ENCODE measurements around the gene MACROD2.

MACROD2 gene

DNA sequence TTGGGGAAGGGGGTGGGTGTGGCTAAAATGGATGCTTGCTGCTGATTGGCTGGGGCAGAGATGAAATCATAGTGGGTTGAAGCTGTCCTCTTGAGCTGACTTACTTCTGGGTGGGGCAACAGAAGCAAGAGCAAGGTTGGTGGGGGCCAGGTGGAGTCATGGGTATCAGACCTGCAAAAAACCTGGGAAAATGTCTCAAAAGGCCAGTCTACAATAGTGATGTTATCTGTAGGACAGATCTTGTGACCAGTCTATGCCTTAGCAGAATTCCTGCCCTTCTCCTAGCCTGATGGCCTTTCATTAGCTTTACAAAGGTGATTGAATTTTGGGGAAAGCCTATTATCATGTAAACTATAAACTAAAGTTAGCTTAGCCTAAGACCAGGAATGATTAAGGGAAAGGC, 1632.2 kb downstream of the MACROD2 start:
- no peak for DNase-seq (ENCODE audit: low read depth in 1 of 2, low spot score in 1 of 2)

DNA sequence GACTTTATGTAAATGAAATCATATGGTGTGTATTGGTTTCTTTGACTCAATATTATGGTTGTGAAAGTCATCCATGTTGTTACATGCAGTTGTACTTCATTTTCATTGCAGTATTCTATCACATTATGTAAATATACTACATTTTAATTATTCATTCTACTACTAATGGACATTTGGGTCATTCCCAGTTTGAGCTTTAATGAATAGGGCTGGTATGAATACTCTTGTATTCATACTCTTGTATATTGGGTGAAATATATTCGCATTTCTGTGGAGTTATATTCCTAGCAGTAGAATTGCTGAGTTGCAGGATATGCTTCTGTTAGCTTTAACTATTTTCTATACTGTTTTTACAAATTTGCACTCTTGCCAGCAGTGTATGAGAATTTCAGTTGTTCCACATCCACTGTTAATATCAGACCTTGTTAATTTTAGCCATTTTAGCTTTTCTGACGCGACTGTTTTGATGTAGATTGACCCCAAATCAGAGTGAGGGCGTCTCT, 1633.6 kb downstream of the MACROD2 start:
- DNase-seq (ENCODE audit: low read depth in 1 of 2, low spot score in 1 of 2): no peak

DNA sequence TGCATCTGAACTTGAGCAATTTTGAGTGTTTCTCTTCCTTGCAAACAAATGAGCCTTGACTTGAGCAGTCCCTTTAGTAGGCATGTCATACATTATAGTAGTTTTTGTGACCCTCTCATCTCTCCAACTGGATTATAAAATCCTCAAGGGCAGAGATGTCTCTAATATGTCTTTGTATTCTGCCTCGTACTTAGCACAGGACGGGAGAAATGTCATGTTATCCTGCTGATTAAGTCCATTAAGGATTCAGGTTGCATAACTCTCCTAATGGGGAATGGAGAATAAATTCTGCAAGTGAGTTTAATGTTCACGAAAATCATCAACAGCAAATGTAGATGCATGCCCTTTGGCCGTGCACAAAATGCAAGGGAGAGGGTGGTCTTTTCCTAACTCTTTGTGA, 1635.0 kb downstream of the MACROD2 start:
- DNase-seq (ENCODE audit: low read depth in 1 of 2, low spot score in 1 of 2): no peak

DNA sequence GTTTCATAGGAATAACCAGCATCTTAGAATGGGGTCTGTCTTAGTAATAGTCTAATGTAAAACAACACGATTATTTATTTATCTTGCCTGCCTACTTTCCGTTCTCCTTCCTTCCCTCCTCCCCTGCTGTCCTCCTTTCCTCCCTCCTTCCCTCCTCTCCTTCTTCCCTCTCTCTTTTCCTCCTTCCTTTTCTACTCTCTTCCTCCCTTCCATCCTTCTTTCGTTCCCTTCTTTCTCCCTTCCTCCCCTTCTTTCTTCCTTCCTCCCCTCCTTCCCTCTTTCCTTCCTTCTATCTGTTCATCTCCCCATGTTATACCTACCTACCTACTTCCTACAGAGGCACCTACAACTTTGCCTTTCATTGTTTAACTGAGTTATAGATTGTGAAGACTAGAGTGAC, 1637.4 kb downstream of the MACROD2 start:
- no peak for DNase-seq (ENCODE audit: low read depth in 1 of 2, low spot score in 1 of 2)

DNA sequence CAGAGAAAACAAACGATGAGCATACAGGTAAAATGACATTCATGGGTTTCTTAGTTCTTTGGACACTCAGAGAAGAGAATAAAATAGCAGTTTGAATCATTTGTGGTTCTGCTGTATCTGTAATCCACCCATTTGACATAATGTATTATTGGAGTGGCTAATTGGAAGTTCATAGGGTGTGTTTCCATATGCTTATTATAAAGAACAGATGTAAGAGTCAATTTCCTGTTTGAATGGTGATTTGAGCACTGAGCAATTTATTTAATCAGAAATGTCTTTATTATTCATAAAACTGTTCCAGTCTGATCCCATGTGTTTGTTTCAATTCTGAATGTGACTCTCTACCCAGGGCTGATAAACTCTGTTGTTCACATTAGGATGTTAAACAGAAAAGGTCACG, 1638.8 kb downstream of the MACROD2 start:
- no peak for DNase-seq (ENCODE audit: low read depth in 1 of 2, low spot score in 1 of 2)

DNA sequence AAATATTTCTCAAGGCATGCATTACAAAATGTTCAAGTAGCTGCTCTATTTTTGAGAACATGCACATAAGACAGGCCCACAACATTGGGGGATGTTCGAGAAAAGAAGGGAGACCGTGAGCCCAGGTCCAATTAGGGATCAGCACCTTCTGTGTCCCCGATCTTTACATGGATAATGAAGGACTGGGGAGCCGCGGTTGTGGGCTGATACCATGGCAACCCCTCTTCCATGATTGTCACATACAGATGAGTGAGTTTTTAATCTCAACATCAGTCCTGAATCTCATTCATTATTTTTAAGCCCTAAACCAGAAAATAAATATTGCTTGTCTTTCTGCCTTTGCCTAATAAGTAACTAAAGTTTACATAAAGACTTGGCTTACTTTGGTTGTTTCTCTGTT, 1642.2 kb downstream of the MACROD2 start:
- DNase-seq (ENCODE audit: low read depth in 1 of 2, low spot score in 1 of 2): no peak

DNA sequence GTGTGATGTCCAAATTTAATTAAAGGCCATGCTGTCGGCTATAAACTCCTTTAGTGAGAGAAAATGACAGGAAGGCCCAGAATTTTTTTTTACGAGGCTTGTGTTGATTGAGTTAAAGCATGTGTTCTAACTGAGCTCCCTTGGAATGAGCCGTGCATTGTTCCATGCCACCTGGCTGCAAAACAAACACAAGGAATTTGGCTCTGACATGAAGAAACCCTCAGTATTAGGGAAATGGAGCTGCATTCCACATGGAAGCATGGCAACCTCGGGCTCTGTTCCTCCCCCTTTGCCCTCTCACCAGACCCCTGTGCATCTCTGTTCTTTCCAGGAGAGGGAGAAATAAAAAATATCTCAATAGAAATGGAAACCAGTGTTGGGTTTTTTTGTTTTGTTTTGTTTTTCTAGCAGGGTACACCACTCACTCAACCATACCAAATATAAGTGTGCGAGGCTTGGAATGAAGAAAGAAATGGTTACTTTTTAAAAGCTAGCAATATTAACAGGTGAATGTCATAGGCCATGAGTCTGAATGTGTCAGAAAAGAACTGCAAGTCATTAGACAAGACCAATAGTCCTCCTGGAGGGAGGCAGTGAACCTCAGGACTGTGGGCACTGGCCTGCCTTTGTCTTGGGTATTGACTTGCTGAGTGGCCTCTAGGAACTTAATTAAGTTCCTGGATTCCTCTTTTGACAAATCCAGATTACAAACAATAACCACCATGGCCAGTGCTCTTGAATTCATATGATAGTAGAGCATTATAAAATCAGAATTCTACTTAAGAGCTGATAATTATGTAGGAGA, 1642.8 kb downstream of the MACROD2 start:
- no peak for DNase-seq (ENCODE audit: low read depth in 1 of 2, low spot score in 1 of 2)

DNA sequence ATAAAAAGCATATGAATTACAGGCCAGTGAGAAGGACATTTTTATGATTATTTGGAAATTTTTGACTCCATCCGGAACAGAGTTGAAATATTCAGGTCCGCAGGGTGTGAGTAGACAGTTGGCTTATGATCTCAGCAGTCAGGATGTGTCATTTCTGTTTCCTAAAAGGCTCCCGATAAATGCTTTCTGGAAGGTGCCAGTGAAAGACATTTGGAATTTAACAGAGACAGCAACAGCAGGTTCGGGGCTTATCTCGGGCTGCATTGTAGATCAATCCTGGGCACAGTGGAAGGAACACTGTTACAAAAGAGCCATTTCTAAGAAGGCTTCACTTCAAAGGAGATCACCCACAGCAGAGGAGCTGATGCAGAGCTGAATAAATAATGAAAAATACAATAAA, 1643.5 kb downstream of the MACROD2 start:
- no peak for DNase-seq (ENCODE audit: low read depth in 1 of 2, low spot score in 1 of 2)

DNA sequence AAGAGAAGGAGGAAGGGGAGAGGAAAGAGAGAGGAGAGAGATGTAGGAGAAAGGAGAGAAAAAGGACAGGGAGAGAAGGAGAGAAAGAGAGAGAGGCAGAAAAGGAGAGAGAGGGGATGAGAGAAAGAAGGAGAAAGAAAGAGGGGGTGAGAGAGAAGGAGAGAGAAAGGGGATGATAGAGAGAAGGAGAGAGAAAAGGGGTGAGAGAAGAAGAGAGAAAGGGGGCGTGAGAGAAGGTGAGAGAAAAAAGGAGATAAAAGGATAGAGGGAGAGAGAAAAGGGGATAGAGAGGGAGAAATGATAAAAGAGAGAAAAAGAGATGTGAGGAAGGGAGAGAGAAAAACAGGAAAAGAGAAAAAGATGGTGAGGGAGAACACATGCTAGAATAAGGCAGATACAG, 1644.5 kb downstream of the MACROD2 start:
- no peak for DNase-seq (ENCODE audit: low read depth in 1 of 2, low spot score in 1 of 2)

DNA sequence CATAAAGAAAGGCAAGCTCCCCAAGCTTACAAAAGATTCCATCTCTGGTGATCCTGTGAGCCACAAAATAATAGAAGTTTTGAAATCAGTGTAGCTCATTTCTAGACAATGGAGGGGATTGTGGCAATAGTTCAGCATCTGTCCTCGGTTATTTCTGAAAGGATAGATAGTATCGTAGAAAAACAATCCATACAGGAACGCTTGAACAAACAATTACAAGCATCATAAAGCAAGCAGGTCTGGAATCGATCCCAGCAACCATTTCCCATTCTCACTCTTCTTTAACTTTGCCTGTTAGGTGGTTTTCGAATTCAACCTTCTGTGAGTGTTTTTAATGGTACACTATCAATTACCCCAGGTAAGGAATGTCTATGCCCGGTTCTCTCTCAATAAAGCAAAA, 1646.8 kb downstream of the MACROD2 start:
- DNase-seq (ENCODE audit: low read depth in 1 of 2, low spot score in 1 of 2): no peak

DNA sequence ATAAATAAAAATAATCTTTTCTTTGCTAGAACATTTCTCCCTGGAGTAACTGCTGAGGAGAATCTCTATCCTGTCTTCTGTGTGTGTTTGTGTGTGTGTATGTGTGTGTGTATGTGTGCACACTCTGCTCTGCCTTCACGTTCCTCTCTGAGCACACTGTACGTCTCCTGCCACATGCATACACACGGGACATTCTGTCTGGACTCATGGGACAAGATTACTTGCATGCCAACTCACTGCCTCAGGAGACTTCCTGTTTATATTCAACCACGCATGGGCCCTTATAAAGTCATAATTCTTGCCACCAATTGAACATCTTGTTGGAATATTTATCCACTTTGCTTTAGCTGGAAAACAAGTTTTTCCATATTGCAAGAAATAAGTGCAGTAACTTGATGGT, 1647.4 kb downstream of the MACROD2 start:
- no peak for DNase-seq (ENCODE audit: low read depth in 1 of 2, low spot score in 1 of 2)

DNA sequence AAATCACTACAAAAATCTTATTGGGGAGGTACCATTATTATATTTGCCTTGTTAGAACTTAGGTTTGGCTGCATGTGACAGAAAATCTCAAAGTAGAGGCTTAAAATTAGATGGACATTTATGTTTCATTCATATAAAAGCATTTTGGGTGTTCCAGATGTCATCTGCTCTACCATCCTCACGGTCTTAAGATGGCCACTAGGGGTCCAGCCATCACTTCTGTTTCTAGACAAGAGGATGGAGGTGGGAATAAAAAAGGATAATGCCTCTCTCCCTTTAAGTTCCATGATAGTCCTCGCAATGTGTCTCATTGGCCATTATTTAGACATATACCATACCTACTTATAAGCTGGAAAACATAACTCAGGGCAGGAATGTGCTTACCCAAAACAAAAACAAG, 1648.4 kb downstream of the MACROD2 start:
- DNase-seq (ENCODE audit: low read depth in 1 of 2, low spot score in 1 of 2): no peak

DNA sequence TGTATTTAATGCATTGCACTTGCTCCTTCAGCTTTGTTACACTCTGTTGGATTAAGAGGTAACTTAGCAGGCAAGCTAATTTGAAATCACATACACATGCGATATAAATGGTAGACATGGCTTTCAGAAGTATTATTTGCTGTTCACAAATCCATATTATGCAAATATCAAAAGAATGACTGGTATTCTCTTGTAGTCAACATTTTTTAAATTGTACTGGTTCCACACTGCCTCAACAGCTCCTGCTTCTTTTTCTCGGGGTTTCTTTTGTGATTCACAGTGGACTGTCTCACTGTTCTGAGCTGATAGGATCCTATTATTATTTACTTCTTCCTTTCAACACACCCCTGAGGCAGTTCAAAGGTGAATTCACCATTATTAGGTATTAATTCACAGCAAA, 1650.5 kb downstream of the MACROD2 start:
- DNase-seq (ENCODE audit: low read depth in 1 of 2, low spot score in 1 of 2): no peak

DNA sequence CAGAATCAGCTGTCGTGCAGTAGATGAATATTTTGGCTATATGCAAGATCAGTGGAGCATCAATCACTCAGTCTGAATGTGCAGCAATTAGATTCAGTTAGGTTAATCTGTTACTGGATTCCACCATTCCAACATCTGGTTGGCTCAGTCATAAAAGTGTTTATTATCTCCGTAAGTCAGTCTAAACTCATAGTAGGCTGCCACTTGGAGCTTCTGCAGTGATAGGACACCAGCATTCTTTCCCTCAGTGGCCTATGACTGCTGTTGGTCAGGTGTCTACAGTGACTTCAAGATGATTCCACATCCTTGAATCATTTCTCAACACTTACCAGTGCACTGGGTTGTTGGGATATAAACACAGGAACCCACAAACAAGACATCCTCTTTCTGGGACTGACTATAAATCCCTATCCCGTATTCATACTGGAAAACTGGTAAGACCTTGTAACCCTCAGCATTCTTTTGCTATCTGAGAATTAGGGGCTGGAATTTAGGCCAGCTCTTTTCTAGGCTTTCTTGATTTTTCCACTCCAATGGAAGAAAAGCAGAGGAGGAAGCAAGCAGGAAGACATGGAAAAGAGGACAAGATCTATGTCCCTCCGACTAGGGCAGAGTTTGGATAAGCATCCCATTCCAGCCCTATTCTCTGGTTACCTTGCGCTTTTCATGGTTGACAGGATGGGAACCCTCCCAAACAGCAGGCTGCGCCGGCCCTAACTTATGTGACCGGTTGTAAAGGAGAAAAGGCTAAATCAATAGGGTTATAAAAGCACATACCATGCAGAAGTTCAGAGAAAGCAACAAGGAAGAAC, 1658.3 kb downstream of the MACROD2 start:
- no peak for DNase-seq (ENCODE audit: low read depth in 1 of 2, low spot score in 1 of 2)

DNA sequence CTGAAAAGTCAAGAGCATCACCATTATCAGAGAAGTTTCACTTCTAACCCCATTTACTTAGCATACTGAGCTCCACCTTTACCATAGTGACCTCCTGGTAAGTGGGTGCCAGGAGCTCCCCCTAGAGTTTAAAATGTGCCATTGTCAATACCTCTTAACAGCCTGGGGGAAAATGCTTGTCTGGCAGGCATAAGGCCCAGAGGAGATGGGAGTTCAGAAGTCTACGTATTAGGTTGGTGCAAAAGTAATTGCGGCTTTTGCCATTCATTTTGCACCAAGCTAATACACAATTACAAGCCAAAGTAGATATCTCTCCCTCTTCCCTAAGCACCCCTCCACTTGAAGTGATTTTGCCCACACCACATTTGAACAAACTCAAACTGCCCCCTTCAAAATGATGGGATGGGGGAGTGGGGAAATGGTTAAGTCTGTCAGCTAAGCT, 1658.9 kb downstream of the MACROD2 start:
- no peak for DNase-seq (ENCODE audit: low read depth in 1 of 2, low spot score in 1 of 2)

DNA sequence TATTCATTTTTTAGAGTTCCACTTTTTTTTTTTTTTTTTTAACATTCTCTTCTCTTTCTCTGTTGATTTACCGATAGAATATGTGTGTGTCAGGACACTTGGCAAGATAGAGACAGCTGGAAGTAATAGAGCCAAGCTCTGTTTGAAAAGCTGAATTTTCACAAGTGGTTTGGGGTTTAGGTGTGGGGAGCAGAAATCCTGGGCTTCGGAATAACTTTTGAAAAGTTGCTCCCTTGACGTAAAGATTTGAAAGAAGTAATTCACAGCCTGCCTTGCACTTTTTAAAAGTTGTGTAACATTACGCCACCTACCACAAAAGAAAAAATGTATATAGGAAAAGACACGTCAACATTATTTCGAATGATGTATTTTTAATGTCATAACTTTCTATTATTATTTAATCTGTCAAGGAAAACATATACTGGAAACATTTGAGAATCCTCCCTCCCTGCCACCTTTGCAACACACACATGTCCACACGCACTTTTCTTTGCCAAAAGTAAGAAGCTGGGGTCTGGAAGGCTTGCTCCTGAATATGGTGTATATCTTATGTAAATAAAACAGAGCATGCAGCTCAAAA, 1660.1 kb downstream of the MACROD2 start:
- DNase-seq (ENCODE audit: low read depth in 1 of 2, low spot score in 1 of 2): no peak

DNA sequence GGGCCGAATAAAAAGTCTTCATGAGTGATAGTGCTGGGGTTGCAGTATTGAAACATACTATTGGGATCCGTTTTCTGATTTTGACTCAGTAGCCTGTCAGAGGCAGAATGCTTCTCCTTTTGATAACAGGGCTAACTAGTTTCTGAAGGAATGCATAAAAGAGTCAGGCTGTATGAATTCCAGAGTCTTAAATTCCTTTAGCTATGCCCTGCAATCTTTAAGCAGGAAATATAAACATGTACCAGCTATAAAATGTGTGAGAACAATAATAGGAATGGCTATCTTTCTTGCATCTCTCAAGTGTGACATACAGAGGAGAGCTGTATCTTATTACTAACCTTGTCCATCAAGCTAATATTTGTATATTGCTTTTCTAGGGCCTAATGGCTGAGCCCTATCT, 1660.8 kb downstream of the MACROD2 start:
- DNase-seq (ENCODE audit: low read depth in 1 of 2, low spot score in 1 of 2): no peak

DNA sequence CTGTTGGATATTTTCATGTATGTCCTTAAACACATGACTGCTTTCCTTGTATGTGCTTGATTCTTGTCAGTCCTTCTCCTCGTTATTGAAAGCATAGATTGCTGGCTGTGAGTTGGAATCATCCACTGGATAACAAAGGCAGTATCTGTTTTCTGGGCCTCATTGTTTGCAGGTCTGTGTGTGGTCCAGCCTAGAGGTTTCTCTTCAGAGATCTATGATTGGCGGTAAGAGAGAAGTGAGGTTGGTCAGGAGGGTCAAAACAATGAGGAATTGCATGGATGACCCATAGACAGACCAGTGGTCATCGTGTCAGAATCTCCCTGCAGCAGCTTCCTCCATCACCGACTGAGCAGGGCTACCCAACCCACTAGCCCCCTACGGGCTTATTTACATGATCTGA, 1663.0 kb downstream of the MACROD2 start:
- DNase-seq (ENCODE audit: low read depth in 1 of 2, low spot score in 1 of 2): no peak

DNA sequence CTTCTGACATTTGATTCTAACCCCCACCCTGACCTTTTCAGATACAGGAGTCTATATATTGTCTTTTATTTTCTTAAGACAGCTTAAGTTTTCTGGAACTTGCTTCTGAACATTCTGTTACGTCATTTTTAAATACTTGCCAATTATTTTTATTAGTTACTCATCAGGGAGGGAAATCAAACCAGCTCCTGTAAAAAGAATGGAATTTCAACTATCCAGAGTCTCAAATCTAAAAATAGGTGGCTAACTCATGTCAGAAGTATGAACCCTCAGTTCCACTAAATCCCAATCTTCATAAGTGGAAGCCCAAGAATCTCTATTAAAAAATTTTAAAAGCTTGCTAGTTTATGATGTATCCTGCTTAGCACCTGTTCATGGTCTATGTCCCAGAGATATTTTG, 1677.9 kb downstream of the MACROD2 start:
- no peak for DNase-seq (ENCODE audit: low read depth in 1 of 2, low spot score in 1 of 2)

DNA sequence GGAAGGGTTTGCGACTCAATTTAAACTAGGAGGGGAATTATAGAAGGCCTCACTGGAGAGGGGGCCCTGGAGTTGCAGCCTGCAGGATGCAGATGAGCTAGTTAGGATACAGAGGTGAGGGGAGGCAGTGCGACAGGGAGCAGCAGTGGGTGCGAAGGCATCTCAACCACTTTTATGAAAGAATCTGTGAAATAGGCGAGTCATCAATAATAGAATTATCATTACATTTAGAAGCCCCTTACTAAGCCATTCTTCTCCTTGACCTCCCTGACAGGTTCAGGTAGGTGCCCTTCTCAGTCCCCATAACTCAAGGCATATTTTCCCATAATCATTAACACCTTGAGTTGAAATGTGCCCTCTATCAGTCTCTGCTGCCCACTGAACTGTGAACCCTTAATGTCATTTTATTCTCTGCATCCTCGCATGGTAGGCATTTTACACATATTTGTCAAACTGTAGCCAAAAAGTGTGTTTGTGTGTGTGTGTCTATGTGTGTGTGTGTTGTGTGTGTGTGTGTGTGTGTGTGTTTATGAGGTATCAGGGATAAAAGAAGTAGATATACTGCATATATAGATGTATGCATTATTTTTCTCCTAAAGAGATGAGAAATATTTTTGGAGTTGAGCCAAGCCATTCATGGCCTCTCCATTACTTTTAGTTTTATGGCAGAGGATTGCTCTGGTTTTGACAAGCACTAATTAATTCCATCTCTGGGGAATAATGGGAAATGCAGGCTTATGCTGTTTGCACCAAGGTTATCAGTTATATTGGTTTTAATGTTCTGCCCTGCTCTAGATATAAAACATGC, 1679.1 kb downstream of the MACROD2 start:
- no peak for DNase-seq (ENCODE audit: low read depth in 1 of 2, low spot score in 1 of 2)

DNA sequence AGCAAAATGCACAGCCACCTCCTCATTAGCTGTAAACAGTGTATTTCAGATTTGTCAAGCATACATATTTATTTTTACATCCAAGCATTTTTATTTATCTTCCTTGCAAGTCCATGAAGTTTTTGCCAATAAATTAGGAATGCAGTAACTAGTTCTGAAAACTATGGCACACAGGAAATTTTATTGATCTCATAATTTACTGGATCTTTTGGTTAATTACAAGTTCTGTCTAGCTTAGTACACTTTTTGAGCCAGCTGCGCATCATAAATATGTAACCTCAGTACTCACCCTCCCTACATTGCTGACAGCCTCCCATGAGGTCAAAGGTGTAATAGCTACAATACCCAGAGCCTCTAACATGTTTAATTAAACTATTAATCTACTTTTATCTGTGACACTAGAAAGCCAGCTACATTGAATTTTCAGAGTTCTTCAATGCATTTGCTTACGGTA, 1679.8 kb downstream of the MACROD2 start:
- no peak for DNase-seq (ENCODE audit: low read depth in 1 of 2, low spot score in 1 of 2)
